ENCODE data around the gene ZNF747.

GRCh38 chr16:30574678-30575077 lies 40.0 kb upstream of the ZNF747 start:
- TF ChIP-seq POLR2A (IDR thresholded peaks at IDR 0.05): no peak
- TF ChIP-seq CTCF (IDR thresholded peaks at IDR 0.05): no peak
